WERI-Rb-1 (cell line): ENCODE results near the gene TIAL1.

Experiments used
- DNase-seq: peaks from one replicate; pipeline ENCODE4 v3.0.0-alpha.2; 2020
- H3K27ac ChIP-seq: fragments of 250-450 bp; sonication (Bioruptor Pico); 2 replicates; pipeline ENCODE4 v1.5.1; 2020; ENCODE audit warnings: mild to moderate bottlenecking, moderate library complexity
- H3K27me3 ChIP-seq: fragments of 250-450 bp; sonication (Bioruptor Pico); 2 replicates; pipeline ENCODE4 v1.5.1; 2021; ENCODE audit warnings: mild to moderate bottlenecking, low read depth, moderate library complexity; ENCODE audit not compliant: insufficient read depth, severe bottlenecking
- H3K36me3 ChIP-seq: fragments of 250-450 bp; sonication (Bioruptor Pico); 2 replicates; pipeline ENCODE4 v1.5.1; 2020; ENCODE audit warnings: mild to moderate bottlenecking, moderate library complexity
- H3K4me3 ChIP-seq: 2 replicates; pipeline ENCODE4 v1.5.1; 2011; ENCODE audit warnings: low read depth, mild to moderate bottlenecking, control low read depth, low read length
- H3K9me3 ChIP-seq: fragments of 250-450 bp; sonication (Bioruptor Pico); 2 replicates; pipeline ENCODE4 v1.5.1; 2021; ENCODE audit warnings: mild to moderate bottlenecking, moderate library complexity; ENCODE audit not compliant: severe bottlenecking
- CTCF ChIP-seq: IDR thresholded peaks from 2 replicates; pipeline ENCODE4 v1.5.1; 2011; ENCODE audit warnings: low read depth, mild to moderate bottlenecking, control low read depth, inconsistent platforms, low read length

TIAL1 gene

GRCh38 chr10:119525116-119525515 lies 71.6 kb downstream of the TIAL1 start:
- Histone ChIP-seq H3K4me3 (no peak overlapping the region), H3K9me3 (no peaks in the 10 kb centered on the region), H3K36me3 (peaks cover 25% of the 10 kb centered on the region), H3K27me3 (no peaks in the 10 kb centered on the region), H3K27ac (no peak overlapping the region)
- DNase-seq = no peak
- no peak for TF ChIP-seq CTCF

GRCh38 chr10:119524720-119525070 lies 72.1 kb downstream of the TIAL1 start:
- no peak for TF ChIP-seq CTCF
- H3K9me3 ChIP-seq = no peaks in the 10 kb centered on the region
- H3K27me3 ChIP-seq = no peaks in the 10 kb centered on the region
- H3K27ac ChIP-seq = no peak overlapping the region
- H3K4me3 ChIP-seq = no peak overlapping the region
- no peak for DNase-seq
- H3K36me3 ChIP-seq = peaks cover 25% of the 10 kb centered on the region

- TF ChIP-seq CTCF = no peak
Observed at GRCh38 chr10:119523895-119524719, 72.7 kb downstream of the TIAL1 start.

More at GRCh38 chr10:119523895-119524719, 72.7 kb downstream of the TIAL1 start:
- Histone ChIP-seq H3K36me3 (peaks cover 25% of the 10 kb centered on the region), H3K9me3 (no peaks in the 10 kb centered on the region), H3K27ac (no peak overlapping the region), H3K4me3 (no peak overlapping the region), H3K27me3 (no peaks in the 10 kb centered on the region)
- no peak for DNase-seq
